ENCODE data around the gene APOBEC3C.

- TF ChIP-seq CTCF (conservative IDR thresholded peaks at IDR 0.05; ENCODE audit: low read length) (no peak), EZH2phosphoT487 (IDR thresholded peaks at IDR 0.05; ENCODE audit: borderline replicate concordance) (no peak)
These were observed 27.4 kb upstream of the APOBEC3C start for GRCh38 chr22:38986629-38987028.
